22Rv1 (cell line): ENCODE measurements around the gene TRIM9.

ENCODE experiments used
- H3K27ac ChIP-seq: fragments of 450-650 bp; 2 replicates; pipeline ENCODE4 v1.5.1; 2017
- CTCF ChIP-seq: fragments of 450-650 bp; IDR thresholded peaks from 2 replicates; pipeline ENCODE4 v1.5.1; 2017; ENCODE audit warnings: mild to moderate bottlenecking
- ZFX ChIP-seq: fragments of 450-650 bp; IDR thresholded peaks from 2 replicates; pipeline ENCODE4 v1.6.1; 2017; ENCODE audit warnings: antibody characterized with exemption, borderline replicate concordance

Gene TRIM9

GRCh38 chr14:50926851-50927386 lies 168.0 kb downstream of the TRIM9 start:
- TF ChIP-seq ZFX, result no peak
- TF ChIP-seq CTCF, result no peak
- no peak overlapping the region for H3K27ac ChIP-seq
